CD4-positive, alpha-beta T cell treated with Interferon alpha-2 for 1 hour (primary cell): ENCODE measurements around the gene ZNF728.
"Not testable (repeated sequence)": the region's sequence is repeated elsewhere in the genome, so short reads cannot be mapped to it uniquely, and the experiment has no call there.

Experiments used
- DNase-seq, 2 donors: peaks; one replicate each; pipeline ENCODE4 v3.0.0-alpha.2; 2020 to 2022

ZNF728 gene

DNA sequence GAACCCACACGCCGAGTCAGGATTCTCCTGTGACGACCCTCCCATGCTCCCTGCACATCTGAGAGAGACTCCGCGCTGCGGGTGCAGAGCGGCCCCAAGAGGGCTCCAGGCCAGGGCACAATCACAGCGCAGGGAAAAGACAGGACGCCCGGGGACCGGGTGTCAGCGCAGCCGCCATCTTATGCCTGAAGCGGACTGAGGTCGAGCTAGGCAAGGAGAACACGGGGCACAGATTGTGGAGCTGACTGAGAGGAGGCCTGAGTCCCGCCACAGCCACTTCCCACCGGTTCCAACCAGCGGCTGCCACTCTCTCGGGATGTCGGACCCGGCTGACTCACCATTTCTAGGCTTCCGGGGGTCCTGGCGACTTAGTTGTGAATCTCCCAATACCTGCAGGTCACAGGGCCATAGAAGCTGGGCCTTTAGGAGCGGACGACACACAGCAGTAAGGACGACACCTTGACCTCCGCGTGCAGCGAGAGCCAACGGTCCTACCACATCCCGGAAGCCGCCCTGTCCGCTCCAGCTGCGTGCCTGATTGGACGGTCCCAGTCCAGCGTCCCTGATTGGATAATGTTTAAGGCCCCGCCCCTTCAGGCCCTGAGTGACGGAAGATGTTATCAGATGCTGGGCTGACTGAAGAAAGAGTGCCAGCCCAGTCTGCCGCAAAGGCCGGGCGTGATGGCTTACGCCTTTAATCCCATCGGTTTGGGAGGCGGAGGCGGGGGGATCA, at the start of gene ZNF728:
ZNF728 (minus strand) TSS at position 487 of the 733 bp plus-strand sequence; CDS start at position 341, 146 bp downstream.
- DNase-seq: no peak

DNA sequence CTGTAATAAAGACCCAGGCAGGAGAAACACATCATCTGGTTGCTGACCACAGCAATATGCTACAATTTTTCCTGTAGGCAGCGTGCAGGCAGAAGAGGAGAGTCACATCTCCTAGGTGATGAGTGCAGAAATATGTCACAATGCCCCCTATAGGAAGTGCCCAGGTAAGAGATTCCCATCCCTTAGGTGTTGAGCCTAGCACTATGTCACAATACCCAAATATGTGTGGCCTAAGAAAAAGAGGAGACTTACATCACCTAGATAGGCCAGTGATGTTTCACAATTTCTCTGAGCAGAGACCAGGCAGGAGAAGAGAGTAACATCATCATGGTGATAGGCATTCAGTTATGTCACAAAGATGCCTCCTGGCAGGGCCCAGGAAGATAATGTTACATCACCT, 49.4 kb upstream of the ZNF728 start:
- DNase-seq: no peak

DNA sequence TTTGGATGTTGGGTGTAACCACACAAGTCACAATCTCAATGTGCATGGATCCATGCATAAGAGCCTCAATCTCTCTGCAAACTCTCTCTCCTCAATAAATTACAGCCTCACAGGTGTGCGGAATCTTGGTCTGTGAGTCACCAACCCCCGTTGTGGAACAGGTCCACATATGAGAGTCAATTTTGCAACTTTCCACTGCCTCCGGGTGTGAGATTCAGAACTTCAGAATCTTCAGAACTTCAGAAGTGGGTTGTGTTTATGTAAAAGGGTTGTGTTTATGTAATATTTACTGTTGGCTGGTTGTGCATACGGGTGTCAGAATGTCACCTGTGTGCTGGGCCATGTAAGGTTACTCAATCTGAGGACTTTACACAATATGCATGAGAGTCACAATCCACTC, 46.3 kb upstream of the ZNF728 start:
- no peak for DNase-seq

DNA sequence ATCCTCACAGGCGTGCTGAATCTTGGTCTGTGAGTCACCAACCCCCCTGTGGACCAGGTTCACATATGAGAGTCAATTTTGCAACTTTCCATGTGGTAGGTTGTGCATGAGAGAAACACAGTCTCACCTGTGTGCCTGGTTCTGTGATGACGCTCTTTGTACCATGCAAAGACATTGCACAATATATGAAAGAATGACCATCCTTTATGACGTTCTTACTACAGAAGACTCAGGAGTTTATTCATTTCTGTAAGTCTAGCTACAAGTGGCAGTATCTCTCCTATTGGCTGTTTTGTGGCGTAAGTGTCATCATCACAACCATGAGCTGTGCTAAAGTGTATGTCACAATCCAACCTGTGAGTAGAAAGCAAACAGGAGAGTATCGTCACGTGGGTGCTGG, 43.8 kb upstream of the ZNF728 start:
- no peak for DNase-seq

DNA sequence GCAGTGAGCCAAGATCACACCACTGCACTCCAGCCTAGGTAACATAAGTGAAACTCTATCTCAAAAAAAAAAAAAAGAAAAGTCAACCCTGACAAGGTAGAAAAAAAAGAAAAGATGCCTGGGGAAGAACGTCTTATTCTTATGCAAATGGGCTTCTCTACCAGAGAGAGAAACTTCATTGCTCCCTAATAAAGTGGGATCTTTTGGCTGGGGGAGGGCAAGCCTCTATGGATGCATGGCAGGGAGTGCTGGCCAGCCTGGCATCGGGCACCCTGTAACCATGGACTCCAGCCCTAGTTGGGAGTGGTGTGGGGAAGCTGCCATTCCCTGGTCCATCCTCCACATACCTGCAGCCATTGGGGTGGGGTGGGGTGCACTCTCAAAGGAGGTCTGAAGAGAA, 30.7 kb upstream of the ZNF728 start:
- DNase-seq: no peak

DNA sequence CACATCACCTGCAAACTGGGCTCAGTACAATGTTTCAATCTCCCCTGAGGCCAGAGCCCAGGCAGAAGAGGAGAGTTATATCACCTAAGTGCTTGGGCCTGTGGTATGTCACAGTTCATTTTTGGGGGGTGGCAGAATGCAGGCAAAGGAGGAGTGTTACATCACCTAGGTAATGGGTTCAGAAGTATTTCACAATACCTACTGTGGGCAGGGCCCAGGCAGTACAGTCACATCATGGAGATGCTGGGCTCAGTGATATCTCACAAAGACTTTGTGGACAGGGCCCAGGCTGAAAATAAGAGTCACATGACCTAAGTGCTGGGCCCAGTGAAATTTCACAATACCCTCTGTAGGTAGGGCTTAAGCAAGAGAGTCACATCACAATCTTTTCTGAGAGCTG, 12.7 kb upstream of the ZNF728 start:
- no peak for DNase-seq

DNA sequence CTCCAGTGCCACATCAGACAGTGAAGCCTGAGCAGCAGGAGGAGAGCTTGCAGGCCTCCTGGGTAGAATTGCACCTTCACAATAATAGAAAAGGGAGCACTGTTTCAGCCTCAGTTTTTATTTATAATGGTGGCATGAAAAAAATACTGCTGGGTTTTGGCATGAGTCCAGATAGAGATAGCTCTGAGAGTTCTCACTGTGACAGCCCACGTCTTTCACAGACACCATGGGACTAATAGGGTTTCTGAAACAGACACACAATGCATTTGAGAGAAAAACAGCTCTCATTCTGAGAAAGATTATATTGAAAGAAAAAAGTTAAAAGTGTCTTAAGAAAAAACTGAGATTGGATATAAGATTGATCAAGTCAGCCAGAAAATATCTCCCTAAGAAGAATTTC, 8.0 kb downstream of the ZNF728 start:
- DNase-seq: not testable (repeated sequence)

DNA sequence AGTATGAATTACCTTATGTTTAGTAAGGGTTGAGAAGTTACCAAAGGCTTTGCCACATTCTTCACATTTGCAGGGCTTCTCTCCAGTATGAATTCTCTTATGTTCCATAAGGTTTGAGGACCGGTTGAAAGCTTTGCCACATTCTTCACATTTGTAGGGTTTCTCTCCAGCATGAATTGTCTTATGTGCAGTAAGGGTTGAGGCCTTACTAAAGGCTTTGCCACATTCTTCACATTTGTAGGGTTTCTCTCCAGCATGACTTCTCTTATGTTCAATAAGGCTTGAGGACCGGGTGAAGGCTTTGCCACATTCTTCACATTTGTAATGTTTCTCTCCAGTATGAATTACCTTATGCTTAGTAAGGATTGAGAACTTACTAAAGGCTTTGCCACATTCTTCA, 26.7 kb downstream of the ZNF728 start:
- DNase-seq: no peak

DNA sequence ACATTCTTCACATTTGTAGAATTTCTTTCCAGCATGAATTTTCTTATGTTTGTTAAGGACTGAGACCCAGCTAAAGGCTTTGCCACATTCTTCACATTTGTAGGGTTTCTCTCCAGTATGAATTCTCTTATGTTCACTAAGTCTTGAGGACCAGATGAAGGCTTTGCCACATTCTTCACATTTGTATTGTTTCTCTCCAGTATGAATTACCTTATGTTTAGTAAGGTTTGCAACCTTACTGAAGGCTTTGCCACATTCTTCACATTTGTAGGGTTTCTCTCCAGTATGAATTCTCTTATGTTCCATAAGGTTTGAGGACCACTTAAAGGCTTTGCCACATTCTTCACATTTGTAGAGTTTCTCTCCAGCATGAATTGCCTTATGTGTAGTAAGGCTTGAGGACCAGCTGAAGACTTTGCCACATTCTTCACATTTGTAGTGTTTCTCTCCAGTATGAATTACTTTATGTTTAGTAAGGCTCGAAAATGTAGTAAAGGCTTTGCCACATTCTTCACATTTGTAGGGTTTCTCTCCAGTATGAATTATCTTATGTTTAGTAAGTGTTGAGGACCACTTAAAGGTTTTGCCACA, 27.3 kb downstream of the ZNF728 start:
- DNase-seq: not testable (repeated sequence)

DNA sequence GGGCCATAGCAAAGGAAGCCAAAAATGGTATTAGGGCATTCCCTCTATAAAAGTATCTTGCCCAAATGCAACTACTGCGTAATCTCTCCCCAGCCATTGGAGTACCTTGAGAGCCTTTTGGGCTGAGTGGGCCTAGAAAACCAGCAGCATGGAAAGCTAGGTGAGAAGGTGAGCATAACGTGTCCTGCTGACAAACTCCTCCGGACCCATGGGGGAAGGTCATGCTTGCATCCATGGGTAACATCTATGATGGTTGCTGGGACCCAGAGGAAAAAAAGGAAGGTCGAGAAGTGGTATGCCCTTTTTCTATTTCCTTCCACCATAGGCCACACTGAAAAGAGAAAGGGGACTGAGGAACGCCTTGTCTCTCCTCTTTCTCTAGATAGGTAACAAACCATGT, 57.4 kb downstream of the ZNF728 start:
- no peak for DNase-seq

DNA sequence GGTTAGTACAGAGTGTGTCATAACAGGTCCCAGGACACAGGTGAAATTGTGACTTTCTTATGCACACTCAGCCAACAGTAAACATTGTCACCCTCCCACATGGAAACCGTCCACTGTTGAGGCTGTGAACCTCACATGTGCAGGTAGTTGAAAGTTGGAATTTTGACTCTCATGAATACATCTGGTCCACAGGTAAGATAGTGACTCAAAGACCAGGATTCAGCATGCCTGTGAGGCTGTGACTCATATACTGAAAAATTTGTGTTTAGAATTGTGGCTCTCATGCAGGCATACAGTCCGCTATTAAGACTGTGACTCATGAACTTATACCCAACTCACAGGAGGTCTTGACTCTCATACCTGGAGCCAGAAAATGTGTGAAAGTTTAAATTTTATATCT, 67.8 kb downstream of the ZNF728 start:
- no peak for DNase-seq

DNA sequence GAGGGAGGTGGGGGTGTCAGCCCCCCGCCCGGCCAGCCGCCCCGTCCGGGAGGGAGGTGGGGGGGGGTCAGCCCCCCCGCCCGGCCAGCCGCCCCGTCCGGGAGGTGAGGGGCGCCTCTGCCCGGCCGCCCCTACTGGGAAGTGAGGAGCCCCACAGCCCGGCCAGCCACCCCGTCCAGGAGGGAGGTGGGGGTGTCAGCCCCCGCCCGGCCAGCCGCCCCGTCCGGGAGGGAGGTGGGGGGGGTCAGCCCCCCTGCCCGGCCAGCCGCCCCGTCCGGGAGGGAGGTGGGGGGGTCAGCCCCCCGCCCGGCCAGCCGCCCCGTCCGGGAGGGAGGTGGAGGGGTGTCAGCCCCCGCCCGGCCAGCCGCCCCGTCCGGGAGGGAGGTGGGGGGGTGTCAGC, 75.4 kb downstream of the ZNF728 start:
- not testable (repeated sequence) for DNase-seq

DNA sequence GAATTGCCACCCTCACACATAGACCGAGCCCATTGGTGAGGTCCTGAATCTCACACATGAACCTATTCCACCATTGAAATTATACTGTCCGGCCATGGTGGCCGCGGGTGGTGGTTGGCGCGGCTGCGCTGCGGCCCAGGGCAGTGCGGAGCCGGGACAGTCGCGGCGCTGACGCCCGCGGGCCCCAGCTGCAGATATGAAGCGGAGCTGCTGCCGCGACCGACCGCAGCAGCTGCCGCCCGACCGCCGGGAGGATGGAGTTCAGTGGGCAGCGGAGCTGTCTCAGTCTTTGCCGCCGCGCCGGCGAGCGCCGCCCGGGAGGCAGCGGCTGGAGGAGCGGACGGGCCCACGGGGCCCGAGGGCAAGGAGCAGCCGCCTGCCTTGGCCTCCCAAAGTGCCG, 77.8 kb downstream of the ZNF728 start:
- not testable (repeated sequence) for DNase-seq
